CD4-positive, alpha-beta T cell treated with Interleukin-12 subunit alpha and Interleukin-12 subunit beta, for 1 hour (primary cell): ENCODE measurements around the gene AQP9.
"Not testable (repeated sequence)": the region's sequence is repeated elsewhere in the genome, so short reads cannot be mapped to it uniquely, and the experiment has no call there.

Experiments used
- DNase-seq: peaks from one replicate; pipeline ENCODE4 v3.0.0-alpha.2; 2020

Gene AQP9

DNA sequence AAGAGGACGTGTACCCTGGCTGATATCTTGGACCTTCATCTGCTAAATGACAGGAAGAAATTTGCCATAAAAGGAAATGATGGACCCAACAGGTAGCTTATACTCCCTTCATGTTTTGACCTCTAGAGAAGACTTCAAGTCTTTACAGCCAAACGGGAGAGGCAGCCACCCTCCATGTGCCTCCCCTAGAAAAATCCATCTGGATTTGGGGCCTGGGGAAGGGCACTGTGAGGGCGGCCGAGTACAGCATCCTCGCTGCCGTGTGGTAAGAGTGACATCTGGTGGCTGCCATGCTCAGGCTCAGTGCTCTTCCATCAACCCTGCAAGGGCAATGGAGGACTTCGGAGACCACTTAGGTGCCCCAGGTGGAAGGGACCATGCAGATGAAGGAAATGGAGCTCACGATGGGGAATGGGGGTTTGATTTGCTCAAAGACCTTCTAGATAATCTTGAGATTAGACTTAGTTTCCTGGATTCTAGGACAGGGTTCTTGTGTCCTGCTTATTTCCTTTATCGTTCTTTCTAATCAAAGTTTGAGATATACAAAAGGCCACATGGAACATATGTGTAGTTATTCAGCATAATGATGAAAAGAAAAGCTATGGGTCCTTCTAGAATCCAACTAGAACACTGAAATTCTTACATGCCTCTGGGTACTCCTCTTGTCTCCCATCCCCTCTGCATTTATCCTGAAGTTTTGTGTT lies 44.4 kb downstream of the AQP9 start:
- DNase-seq, result peak; percentile 16

- no peak for DNase-seq
These were observed 47.3 kb downstream of the AQP9 start for GRCh38 chr15:58185439-58185838.

DNA sequence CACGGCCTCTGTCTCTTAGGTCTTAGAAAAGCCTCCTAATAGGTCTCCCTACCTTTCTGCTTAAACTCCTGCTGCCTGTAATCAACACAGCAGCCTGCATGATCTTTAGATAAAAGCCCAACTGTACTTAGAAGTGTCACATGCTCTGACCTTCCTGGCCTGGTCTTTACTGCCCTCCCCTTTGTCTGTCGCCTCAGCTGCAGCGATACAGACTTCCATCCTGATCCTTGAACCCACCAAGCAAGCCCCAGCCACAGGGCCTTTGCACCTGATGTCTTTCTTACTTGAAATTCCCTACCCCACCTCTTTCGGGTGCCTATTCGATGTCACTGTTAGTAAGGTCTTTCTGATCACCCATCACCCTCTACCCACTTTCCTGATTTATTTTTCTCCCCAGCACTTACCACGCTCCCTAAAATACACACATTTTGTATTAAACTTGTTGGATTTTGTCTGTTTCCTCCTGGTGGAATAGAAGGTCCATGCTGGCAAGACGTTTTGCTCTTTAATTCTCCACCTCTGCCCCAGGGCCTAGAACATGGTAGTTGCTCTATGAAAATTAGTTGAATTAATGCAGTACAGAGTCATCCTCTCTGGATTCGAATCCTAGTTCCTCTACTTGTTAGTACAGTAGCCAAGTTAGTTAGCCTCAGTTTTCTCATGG lies 51.1 kb downstream of the AQP9 start:
- no peak for DNase-seq

DNA sequence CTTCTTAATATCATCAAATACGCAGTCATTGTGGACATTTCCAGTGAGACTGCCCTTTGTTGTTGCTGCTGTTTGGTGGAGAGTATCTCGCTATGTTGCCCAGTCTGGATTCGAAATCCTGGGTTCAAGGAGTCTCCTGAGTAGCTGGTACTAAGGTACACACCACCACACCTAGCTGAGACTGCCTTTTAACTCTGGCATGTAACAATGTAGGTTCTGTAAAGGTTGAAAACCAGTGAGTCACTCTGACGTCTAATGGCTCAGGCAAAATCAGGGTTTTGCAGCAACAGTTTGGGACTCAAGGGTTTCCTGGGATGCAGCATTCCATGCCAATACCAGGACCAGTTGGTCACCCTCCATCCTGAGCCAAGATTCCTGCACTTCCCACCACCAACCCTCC lies 52.2 kb downstream of the AQP9 start:
- no peak for DNase-seq

DNA sequence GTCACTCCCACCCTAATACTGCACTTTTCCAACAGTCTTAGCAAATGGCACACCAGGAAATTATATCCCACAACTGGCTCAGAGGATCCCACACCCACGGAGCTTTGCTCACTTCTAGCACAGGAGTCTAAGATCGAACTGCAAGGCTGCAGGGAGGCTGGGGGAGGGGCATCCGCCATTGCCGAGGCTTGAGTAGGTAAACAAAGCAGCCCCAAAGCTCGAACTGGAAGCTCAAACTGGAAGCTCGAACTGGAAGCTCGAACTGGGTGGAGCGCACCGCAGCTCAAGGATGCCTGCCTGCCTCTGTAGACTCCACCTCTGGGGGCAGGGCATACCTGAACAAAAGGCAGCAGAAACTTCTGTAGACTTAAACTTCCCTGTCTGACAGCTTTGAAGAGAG lies 55.5 kb downstream of the AQP9 start:
- DNase-seq, result not testable (repeated sequence)

DNA sequence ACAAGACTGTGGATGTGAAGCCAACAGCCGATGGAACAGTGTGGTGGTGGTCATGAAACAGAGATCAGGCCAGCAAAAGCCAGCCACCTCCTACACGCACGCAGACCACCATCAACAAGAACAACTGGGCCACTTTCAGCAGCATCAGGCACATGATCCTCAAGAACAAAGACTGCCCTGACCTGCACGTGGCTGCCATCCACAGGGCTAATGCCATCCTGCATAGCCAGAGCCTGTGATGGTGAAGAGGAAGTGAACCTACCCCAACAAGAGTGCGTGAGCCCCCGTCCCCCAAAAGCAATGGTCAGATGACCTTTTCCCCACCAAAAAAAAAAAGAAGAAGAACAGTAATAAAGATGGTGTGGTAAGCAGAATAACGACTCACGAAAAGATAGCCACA lies 62.6 kb downstream of the AQP9 start:
- DNase-seq, result no peak

GRCh38 chr15:58201516-58201915 lies 63.3 kb downstream of the AQP9 start:
- DNase-seq, result no peak

GRCh38 chr15:58203537-58203936 lies 65.4 kb downstream of the AQP9 start:
- no peak for DNase-seq

DNA sequence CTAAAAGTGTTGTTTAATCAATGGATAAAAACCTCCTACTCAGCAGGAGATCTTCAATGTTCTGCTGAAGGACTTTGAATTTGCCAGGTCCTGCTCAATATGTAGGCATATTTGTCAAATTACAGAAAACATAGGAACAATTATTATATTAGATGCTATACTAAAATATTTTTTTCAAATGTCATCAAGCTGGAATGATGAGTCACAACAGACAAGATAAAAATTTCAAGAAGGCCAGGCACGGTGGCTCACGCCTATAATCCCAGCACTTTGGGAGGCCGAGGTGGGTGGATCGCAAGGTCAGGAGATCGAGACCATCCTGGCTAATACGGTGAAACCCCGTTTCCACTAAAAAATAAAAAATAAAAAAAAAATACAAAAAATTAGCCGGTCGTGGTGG lies 68.0 kb downstream of the AQP9 start:
- no peak for DNase-seq

GRCh38 chr15:58208217-58208616 lies 70.0 kb downstream of the AQP9 start:
- not testable (repeated sequence) for DNase-seq

DNA sequence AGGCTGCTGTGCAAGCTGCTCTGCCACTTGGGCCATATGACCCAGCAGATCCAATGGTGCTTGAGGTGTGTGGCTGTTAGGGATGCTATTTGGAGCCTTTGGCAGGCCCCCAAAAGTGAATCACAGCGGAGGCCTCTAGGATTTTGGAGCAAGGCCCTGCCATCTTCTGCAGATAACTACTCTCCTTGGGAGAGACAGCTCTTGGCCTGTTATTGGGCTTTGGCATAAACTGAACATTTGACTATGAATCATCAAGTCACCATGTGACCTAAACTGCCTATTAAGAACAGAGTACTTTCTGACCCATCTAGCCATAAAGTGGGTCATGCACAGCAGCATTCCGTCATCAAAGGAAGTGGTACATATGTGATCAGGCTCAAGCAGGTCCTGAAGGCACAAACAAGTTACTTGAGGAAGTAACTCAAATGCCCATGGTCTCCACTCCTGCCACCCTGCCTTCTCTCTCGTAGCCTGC lies 70.9 kb downstream of the AQP9 start:
- peak; percentile 45 for DNase-seq

- DNase-seq, result not testable (repeated sequence)
These were observed 71.8 kb downstream of the AQP9 start for GRCh38 chr15:58210031-58210430.

DNA sequence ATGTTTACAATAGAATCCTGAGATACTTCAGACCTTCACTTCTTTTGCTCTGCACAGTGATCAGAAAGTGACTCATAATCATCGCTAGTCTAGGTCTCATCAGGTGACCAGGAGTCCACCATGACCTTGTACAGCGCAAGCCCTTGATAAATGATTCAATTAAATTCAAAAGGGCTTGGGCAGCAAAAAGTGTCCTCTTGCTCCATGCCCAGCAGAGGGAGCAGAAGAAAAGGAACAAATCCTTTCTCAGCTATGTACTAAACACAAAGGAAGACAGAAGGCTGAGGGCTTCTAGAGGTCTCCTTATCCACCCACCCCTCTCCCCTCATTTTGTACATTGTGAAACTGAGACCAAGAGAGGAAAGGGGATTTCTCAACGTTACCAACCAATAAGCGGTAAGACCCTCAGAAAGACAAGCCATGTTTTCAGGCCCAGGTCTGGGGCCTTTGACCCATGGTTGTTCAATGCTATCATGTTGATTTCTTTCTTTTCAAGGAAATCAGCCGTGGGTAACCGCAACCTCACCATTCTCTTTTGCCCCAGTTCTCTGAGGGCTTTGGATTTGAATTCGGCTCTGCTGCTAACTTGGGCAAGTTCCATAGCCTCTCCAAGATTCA lies 74.8 kb downstream of the AQP9 start:
- DNase-seq, result no peak

DNA sequence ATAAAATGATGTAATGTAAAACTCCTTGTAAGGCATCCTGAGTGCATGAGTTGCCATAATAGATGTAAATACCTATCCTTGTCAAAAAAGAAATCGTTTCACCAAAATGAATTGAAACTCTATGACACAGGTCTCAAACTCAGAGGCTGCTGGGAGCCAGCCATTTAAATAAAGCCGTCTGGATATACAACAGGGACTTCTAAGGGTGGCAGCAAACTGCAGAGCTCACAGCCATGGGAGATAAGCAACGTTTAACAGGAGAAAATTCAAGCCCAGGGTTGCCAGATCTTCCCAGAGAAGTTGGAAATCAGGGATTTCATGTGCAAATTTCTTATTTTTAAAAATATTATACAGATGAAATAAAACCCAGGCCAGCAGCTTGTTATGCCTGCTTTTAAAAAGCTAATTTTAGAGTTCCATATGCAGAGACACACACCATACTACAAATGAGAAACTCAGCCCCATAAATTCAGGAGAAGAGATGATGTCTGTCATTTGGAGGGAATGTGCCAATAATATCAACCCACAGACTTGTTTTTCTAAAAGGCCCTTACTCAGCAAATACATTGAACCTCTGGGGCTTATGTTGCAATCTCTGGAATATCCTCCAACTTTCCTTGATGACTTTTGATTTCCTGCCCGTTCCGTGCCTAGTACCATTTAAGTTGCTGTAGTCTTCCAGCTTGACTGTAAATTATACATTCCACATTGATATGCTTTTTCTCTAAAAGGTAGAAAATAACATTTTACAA lies 75.6 kb downstream of the AQP9 start:
- no peak for DNase-seq

- no peak for DNase-seq
These were observed 76.6 kb downstream of the AQP9 start for GRCh38 chr15:58214591-58215340.

- no peak for DNase-seq
These were observed 79.3 kb downstream of the AQP9 start for GRCh38 chr15:58217460-58217859.

DNA sequence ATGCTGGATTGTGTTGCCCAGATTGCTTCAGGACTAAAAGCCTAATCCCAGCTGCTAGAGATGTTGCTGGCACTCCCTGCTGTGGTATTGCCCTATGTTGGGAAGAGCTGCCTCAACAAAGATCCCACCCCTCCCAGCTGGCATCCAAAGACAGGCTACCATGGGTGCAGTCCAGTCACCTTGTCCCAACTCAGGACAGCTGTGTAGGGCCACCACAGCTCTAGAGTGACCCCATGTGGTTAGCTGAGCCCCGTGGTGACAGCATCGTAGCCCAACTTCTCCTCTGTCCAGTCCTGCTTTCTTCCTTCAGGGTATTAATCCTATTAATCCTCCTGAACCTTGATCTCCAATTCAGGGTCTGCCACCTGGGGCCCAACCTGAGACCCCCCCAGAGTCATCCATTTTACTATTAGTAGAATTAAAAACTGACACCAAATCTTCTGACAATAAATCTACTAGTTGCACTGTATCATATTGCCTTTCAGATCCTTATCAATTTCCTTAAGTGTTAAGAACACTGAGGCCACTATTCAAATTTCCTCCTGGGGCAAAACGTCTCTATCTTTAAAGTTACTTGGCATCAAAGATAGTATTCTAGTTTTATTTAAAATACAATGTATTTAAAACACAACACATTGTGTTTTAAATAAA lies 83.5 kb downstream of the AQP9 start:
- no peak for DNase-seq

DNA sequence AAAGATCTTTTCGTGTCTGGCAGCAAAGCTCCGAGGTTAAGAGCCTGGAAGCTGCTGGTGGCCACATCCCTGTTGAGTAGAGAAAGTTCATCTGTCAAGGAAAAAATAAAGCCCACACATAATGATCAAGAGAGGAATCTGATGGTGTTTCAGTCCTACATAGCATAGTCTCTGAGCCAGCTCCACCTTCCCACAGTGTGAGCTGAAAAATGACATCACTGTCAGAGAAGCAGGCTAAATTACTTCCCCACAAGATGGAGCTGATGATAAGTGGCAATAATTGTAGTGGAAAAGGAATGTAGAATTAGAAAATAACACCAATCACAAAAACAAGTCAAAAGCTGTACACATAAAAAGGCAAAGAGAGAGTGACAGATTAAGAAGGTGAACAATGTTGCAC lies 84.5 kb downstream of the AQP9 start:
- DNase-seq, result no peak

- no peak for DNase-seq
These were observed 85.3 kb downstream of the AQP9 start for GRCh38 chr15:58223432-58223831.

GRCh38 chr15:58224068-58224467 lies 85.9 kb downstream of the AQP9 start:
- DNase-seq, result no peak

- DNase-seq, result peak; percentile 67
These were observed 89.7 kb downstream of the AQP9 start for GRCh38 chr15:58227706-58228543.
